HG03103 (cell line): ENCODE results near the gene CES4A.
"Not testable (repeated sequence)": the region's sequence is repeated elsewhere in the genome, so short reads cannot be mapped to it uniquely, and the experiment has no call there.

Source experiments
- ATAC-seq: cut with Tn5 transposase; IDR thresholded peaks from one replicate; pipeline ENCODE4 v1.9.1; 2021; ENCODE audit warnings: low read depth; ENCODE audit not compliant: unreplicated experiment

CES4A gene

GRCh38 chr16:66988197-66988788 is at the start of gene CES4A:
TSS of gene CES4A (plus strand) at chr16:66988589. CDS start at chr16:66988773, 184 bp downstream.
- ATAC-seq = no peak

- ATAC-seq = no peak
Observed at GRCh38 chr16:66939366-66939765, 49.0 kb upstream of the CES4A start.

GRCh38 chr16:66940236-66940635 is 48.2 kb upstream of the CES4A start:
- no peak for ATAC-seq

GRCh38 chr16:66942981-66943380 is 45.4 kb upstream of the CES4A start:
- ATAC-seq = no peak

GRCh38 chr16:66943426-66944053 is 44.8 kb upstream of the CES4A start:
- ATAC-seq = no peak

GRCh38 chr16:66944054-66944441 is 44.3 kb upstream of the CES4A start:
- no peak for ATAC-seq

GRCh38 chr16:66944971-66945370 is 43.4 kb upstream of the CES4A start:
- ATAC-seq = not testable (repeated sequence)

- ATAC-seq = no peak
Observed at GRCh38 chr16:66945939-66946338, 42.5 kb upstream of the CES4A start.

- ATAC-seq = no peak
Observed at GRCh38 chr16:66946541-66946940, 41.8 kb upstream of the CES4A start.

GRCh38 chr16:66946974-66947301 is 41.5 kb upstream of the CES4A start:
- ATAC-seq = no peak

- ATAC-seq = no peak
Observed at GRCh38 chr16:66947302-66948065, 40.9 kb upstream of the CES4A start.

- ATAC-seq = no peak
Observed at GRCh38 chr16:66948134-66948836, 40.1 kb upstream of the CES4A start.

- ATAC-seq = no peak
Observed at GRCh38 chr16:66948837-66949225, 39.6 kb upstream of the CES4A start.

- no peak for ATAC-seq
Observed at GRCh38 chr16:66949472-66949871, 38.9 kb upstream of the CES4A start.

GRCh38 chr16:66950437-66950836 is 38.0 kb upstream of the CES4A start:
- ATAC-seq = no peak

GRCh38 chr16:66950971-66951790 is 37.2 kb upstream of the CES4A start:
- ATAC-seq = no peak

GRCh38 chr16:66952430-66953110 is 35.8 kb upstream of the CES4A start:
- no peak for ATAC-seq

GRCh38 chr16:66953462-66954096 is 34.8 kb upstream of the CES4A start:
- ATAC-seq = no peak

- no peak for ATAC-seq
Observed at GRCh38 chr16:66954097-66954659, 34.2 kb upstream of the CES4A start.
